Bronchial epithelial cell (primary cell): Measurements from ENCODE around the gene TRMO. TPM values are rescaled to one million over a fixed set of nuclear protein-coding genes. Genes with fewer than 3 reads are reported as not detected.
"Not testable (repeated sequence)": the region's sequence is repeated elsewhere in the genome, so short reads cannot be mapped to it uniquely, and the experiment has no call there.

Experiments
- DNase-seq: peaks from one replicate; pipeline ENCODE4 v3.0.0-alpha.2; 2010; ENCODE audit warnings: low read depth
- FAIRE-seq: peaks from 2 replicates; lab custom pipeline; 2011; peaks lifted over from hg19 to GRCh38; lab: Jason Lieb, UNC
- H3K27me3 ChIP-seq: 2 replicates; pipeline ENCODE4 v1.5.1; 2011; ENCODE audit warnings: low read length; ENCODE audit not compliant: control insufficient read depth, insufficient read depth
- H3K36me3 ChIP-seq: 2 replicates; pipeline ENCODE4 v1.5.1; 2011; ENCODE audit warnings: low read length; ENCODE audit not compliant: control insufficient read depth, insufficient read depth
- H3K4me3 ChIP-seq: 2 replicates; pipeline ENCODE4 v1.5.1; 2011; ENCODE audit warnings: mild to moderate bottlenecking, low read depth, low read length, control low read depth
- CTCF ChIP-seq: IDR thresholded peaks from 2 replicates; pipeline ENCODE4 v1.5.1; 2011; ENCODE audit warnings: mild to moderate bottlenecking, moderate library complexity, low read length, control low read depth, inconsistent platforms; ENCODE audit not compliant: insufficient read depth, severe bottlenecking
- total RNA-seq: library from RNA; depleted of rRNA; stranded (reverse); fragments of >200 nt; gene quantifications from 2 replicates; pipeline ENCODE4 v1.2.1, GENCODE V29; 2014

TRMO gene
- total RNA-seq, 1 donor from 2014 or later = 25.0 TPM

GRCh38 chr9:97963232-97963631 is 40.9 kb upstream of the TRMO start:
- H3K27me3 ChIP-seq = no peaks in the 10 kb centered on the region
- H3K36me3 ChIP-seq = no peaks in the 10 kb centered on the region
- no peak overlapping the region for H3K4me3 ChIP-seq
- DNase-seq (no peak), FAIRE-seq (no peak)
- no peak for TF ChIP-seq CTCF

GRCh38 chr9:97962575-97962974 is 40.3 kb upstream of the TRMO start:
- FAIRE-seq (no peak), DNase-seq (no peak)
- no peak for TF ChIP-seq CTCF

GRCh38 chr9:97962136-97962535 is 39.8 kb upstream of the TRMO start:
- Histone ChIP-seq H3K4me3 (no peak overlapping the region), H3K36me3 (no peaks in the 10 kb centered on the region), H3K27me3 (no peaks in the 10 kb centered on the region)
- no peak for TF ChIP-seq CTCF
- DNase-seq = no peak
- no peak for FAIRE-seq

More at GRCh38 chr9:97962575-97962974, 40.3 kb upstream of the TRMO start:
- H3K4me3 ChIP-seq = no peak overlapping the region
- H3K27me3 ChIP-seq = no peaks in the 10 kb centered on the region
- no peaks in the 10 kb centered on the region for H3K36me3 ChIP-seq

GRCh38 chr9:97961361-97961760 is 39.1 kb upstream of the TRMO start:
- FAIRE-seq (no peak), DNase-seq (no peak)
- no peak for TF ChIP-seq CTCF
- H3K36me3 ChIP-seq = no peaks in the 10 kb centered on the region
- H3K4me3 ChIP-seq = no peak overlapping the region
- no peaks in the 10 kb centered on the region for H3K27me3 ChIP-seq

GRCh38 chr9:97960678-97961328 is 38.5 kb upstream of the TRMO start:
- not testable (repeated sequence) for FAIRE-seq, DNase-seq, H3K36me3 ChIP-seq

GRCh38 chr9:97959585-97959984 is 37.3 kb upstream of the TRMO start:
- FAIRE-seq = no peak
- no peak for TF ChIP-seq CTCF
- Histone ChIP-seq H3K27me3 (no peaks in the 10 kb centered on the region), H3K36me3 (no peaks in the 10 kb centered on the region), H3K4me3 (no peak overlapping the region)
- no peak for DNase-seq

More at GRCh38 chr9:97960678-97961328, 38.5 kb upstream of the TRMO start:
- not testable (repeated sequence) for H3K27me3 ChIP-seq, H3K4me3 ChIP-seq
